ENCODE measurements around the gene IRX6.

IRX6 gene

GRCh38 chr16:55341681-55342080 is 17.7 kb downstream of the IRX6 start:
- Histone ChIP-seq H3K27me3 (ENCODE audit: control insufficient read depth, insufficient read depth, low read length) (peaks cover 18% of the 10 kb centered on the region), H3K36me3 (ENCODE audit: control insufficient read depth, insufficient read depth, low read length) (no peaks in the 10 kb centered on the region), H3K4me1 (ENCODE audit: control insufficient read depth, insufficient read depth, low read length) (no peaks in the 10 kb centered on the region), H3K9ac (ENCODE audit: low read depth, low read length) (no peak overlapping the region), H3K9me3 (ENCODE audit: control insufficient read depth, insufficient read depth, low read length) (no peaks in the 10 kb centered on the region), H3K4me3 (ENCODE audit: low read depth, low read length) (no peak overlapping the region)

GRCh38 chr16:55346475-55346874 is 22.5 kb downstream of the IRX6 start:
- H3K4me3 ChIP-seq (ENCODE audit: low read depth, low read length): no peak overlapping the region
- no peak overlapping the region for H3K9ac ChIP-seq (ENCODE audit: low read depth, low read length)
- H3K9me3 ChIP-seq (ENCODE audit: control insufficient read depth, insufficient read depth, low read length): no peaks in the 10 kb centered on the region
- H3K36me3 ChIP-seq (ENCODE audit: control insufficient read depth, insufficient read depth, low read length): no peaks in the 10 kb centered on the region
- no peaks in the 10 kb centered on the region for H3K4me1 ChIP-seq (ENCODE audit: control insufficient read depth, insufficient read depth, low read length)
- H3K27me3 ChIP-seq (ENCODE audit: control insufficient read depth, insufficient read depth, low read length): peaks cover 3% of the 10 kb centered on the region

GRCh38 chr16:55349867-55350266 is 25.9 kb downstream of the IRX6 start:
- Histone ChIP-seq H3K9me3 (ENCODE audit: control insufficient read depth, insufficient read depth, low read length) (no peaks in the 10 kb centered on the region), H3K27me3 (ENCODE audit: control insufficient read depth, insufficient read depth, low read length) (no peaks in the 10 kb centered on the region), H3K4me1 (ENCODE audit: control insufficient read depth, insufficient read depth, low read length) (no peaks in the 10 kb centered on the region), H3K4me3 (ENCODE audit: low read depth, low read length) (no peak overlapping the region), H3K36me3 (ENCODE audit: control insufficient read depth, insufficient read depth, low read length) (no peaks in the 10 kb centered on the region), H3K9ac (ENCODE audit: low read depth, low read length) (no peak overlapping the region)

GRCh38 chr16:55350984-55351383 is 27.0 kb downstream of the IRX6 start:
- Histone ChIP-seq H3K9ac (ENCODE audit: low read depth, low read length) (no peak overlapping the region), H3K9me3 (ENCODE audit: control insufficient read depth, insufficient read depth, low read length) (no peaks in the 10 kb centered on the region), H3K4me1 (ENCODE audit: control insufficient read depth, insufficient read depth, low read length) (no peaks in the 10 kb centered on the region), H3K4me3 (ENCODE audit: low read depth, low read length) (no peak overlapping the region), H3K36me3 (ENCODE audit: control insufficient read depth, insufficient read depth, low read length) (no peaks in the 10 kb centered on the region), H3K27me3 (ENCODE audit: control insufficient read depth, insufficient read depth, low read length) (no peaks in the 10 kb centered on the region)

- Histone ChIP-seq H3K4me3 (ENCODE audit: low read depth, low read length) (no peak overlapping the region), H3K9me3 (ENCODE audit: control insufficient read depth, insufficient read depth, low read length) (no peaks in the 10 kb centered on the region), H3K27me3 (ENCODE audit: control insufficient read depth, insufficient read depth, low read length) (no peaks in the 10 kb centered on the region)
Observed at GRCh38 chr16:55351936-55352335, 27.9 kb downstream of the IRX6 start.

GRCh38 chr16:55357241-55357640 is 33.2 kb downstream of the IRX6 start:
- Histone ChIP-seq H3K27me3 (ENCODE audit: control insufficient read depth, insufficient read depth, low read length) (no peaks in the 10 kb centered on the region), H3K9ac (ENCODE audit: low read depth, low read length) (no peak overlapping the region), H3K36me3 (ENCODE audit: control insufficient read depth, insufficient read depth, low read length) (no peaks in the 10 kb centered on the region), H3K9me3 (ENCODE audit: control insufficient read depth, insufficient read depth, low read length) (no peaks in the 10 kb centered on the region), H3K4me3 (ENCODE audit: low read depth, low read length) (no peak overlapping the region), H3K4me1 (ENCODE audit: control insufficient read depth, insufficient read depth, low read length) (no peaks in the 10 kb centered on the region)

More at GRCh38 chr16:55351936-55352335, 27.9 kb downstream of the IRX6 start:
- Histone ChIP-seq H3K36me3 (ENCODE audit: control insufficient read depth, insufficient read depth, low read length) (no peaks in the 10 kb centered on the region), H3K4me1 (ENCODE audit: control insufficient read depth, insufficient read depth, low read length) (no peaks in the 10 kb centered on the region), H3K9ac (ENCODE audit: low read depth, low read length) (no peak overlapping the region)

GRCh38 chr16:55359946-55360345 is 35.9 kb downstream of the IRX6 start:
- Histone ChIP-seq H3K9me3 (ENCODE audit: control insufficient read depth, insufficient read depth, low read length) (no peaks in the 10 kb centered on the region), H3K27me3 (ENCODE audit: control insufficient read depth, insufficient read depth, low read length) (no peaks in the 10 kb centered on the region), H3K36me3 (ENCODE audit: control insufficient read depth, insufficient read depth, low read length) (no peaks in the 10 kb centered on the region), H3K9ac (ENCODE audit: low read depth, low read length) (no peak overlapping the region), H3K4me3 (ENCODE audit: low read depth, low read length) (no peak overlapping the region), H3K4me1 (ENCODE audit: control insufficient read depth, insufficient read depth, low read length) (no peaks in the 10 kb centered on the region)

- H3K9me3 ChIP-seq (ENCODE audit: control insufficient read depth, insufficient read depth, low read length): no peaks in the 10 kb centered on the region
- H3K27me3 ChIP-seq (ENCODE audit: control insufficient read depth, insufficient read depth, low read length): peaks cover 3% of the 10 kb centered on the region
Observed at GRCh38 chr16:55364811-55365210, 40.8 kb downstream of the IRX6 start.

GRCh38 chr16:55367301-55367811 is 43.4 kb downstream of the IRX6 start:
- Histone ChIP-seq H3K4me1 (ENCODE audit: control insufficient read depth, insufficient read depth, low read length) (peaks cover 3% of the 10 kb centered on the region), H3K9ac (ENCODE audit: low read depth, low read length) (no peak overlapping the region), H3K36me3 (ENCODE audit: control insufficient read depth, insufficient read depth, low read length) (no peaks in the 10 kb centered on the region), H3K27me3 (ENCODE audit: control insufficient read depth, insufficient read depth, low read length) (peaks cover 13% of the 10 kb centered on the region), H3K9me3 (ENCODE audit: control insufficient read depth, insufficient read depth, low read length) (no peaks in the 10 kb centered on the region), H3K4me3 (ENCODE audit: low read depth, low read length) (no peak overlapping the region)

More at GRCh38 chr16:55364811-55365210, 40.8 kb downstream of the IRX6 start:
- no peak overlapping the region for H3K9ac ChIP-seq (ENCODE audit: low read depth, low read length)
- H3K4me3 ChIP-seq (ENCODE audit: low read depth, low read length): no peak overlapping the region
- H3K36me3 ChIP-seq (ENCODE audit: control insufficient read depth, insufficient read depth, low read length): no peaks in the 10 kb centered on the region
- no peaks in the 10 kb centered on the region for H3K4me1 ChIP-seq (ENCODE audit: control insufficient read depth, insufficient read depth, low read length)

GRCh38 chr16:55367866-55368603 is 44.0 kb downstream of the IRX6 start:
- Histone ChIP-seq H3K27me3 (ENCODE audit: control insufficient read depth, insufficient read depth, low read length) (peaks cover 13% of the 10 kb centered on the region), H3K36me3 (ENCODE audit: control insufficient read depth, insufficient read depth, low read length) (no peaks in the 10 kb centered on the region), H3K4me3 (ENCODE audit: low read depth, low read length) (no peak overlapping the region), H3K9ac (ENCODE audit: low read depth, low read length) (no peak overlapping the region), H3K9me3 (ENCODE audit: control insufficient read depth, insufficient read depth, low read length) (no peaks in the 10 kb centered on the region), H3K4me1 (ENCODE audit: control insufficient read depth, insufficient read depth, low read length) (peaks cover 3% of the 10 kb centered on the region)

- H3K36me3 ChIP-seq (ENCODE audit: control insufficient read depth, insufficient read depth, low read length): no peaks in the 10 kb centered on the region
- no peak overlapping the region for H3K9ac ChIP-seq (ENCODE audit: low read depth, low read length)
- peaks cover 13% of the 10 kb centered on the region for H3K27me3 ChIP-seq (ENCODE audit: control insufficient read depth, insufficient read depth, low read length)
- H3K4me1 ChIP-seq (ENCODE audit: control insufficient read depth, insufficient read depth, low read length): peaks cover 3% of the 10 kb centered on the region
- H3K9me3 ChIP-seq (ENCODE audit: control insufficient read depth, insufficient read depth, low read length): no peaks in the 10 kb centered on the region
- no peak overlapping the region for H3K4me3 ChIP-seq (ENCODE audit: low read depth, low read length)
Observed at GRCh38 chr16:55369151-55369550, 45.1 kb downstream of the IRX6 start.

- no peaks in the 10 kb centered on the region for H3K36me3 ChIP-seq (ENCODE audit: control insufficient read depth, insufficient read depth, low read length)
- H3K9me3 ChIP-seq (ENCODE audit: control insufficient read depth, insufficient read depth, low read length): no peaks in the 10 kb centered on the region
- peaks cover 13% of the 10 kb centered on the region for H3K27me3 ChIP-seq (ENCODE audit: control insufficient read depth, insufficient read depth, low read length)
- no peak overlapping the region for H3K9ac ChIP-seq (ENCODE audit: low read depth, low read length)
- peak overlapping the region; percentile 14 for H3K4me3 ChIP-seq (ENCODE audit: low read depth, low read length)
- H3K4me1 ChIP-seq (ENCODE audit: control insufficient read depth, insufficient read depth, low read length): peaks cover 3% of the 10 kb centered on the region
Observed at GRCh38 chr16:55370762-55371482, 46.9 kb downstream of the IRX6 start.

All from iPS-15b (cell line).